Right lobe of liver (tissue), 4 donors: ENCODE results near the gene GDPGP1.

Experiments
- CTCF ChIP-seq, 4 donors: fragments of 200-600 bp in 3 of 4; fragments of 450-650 bp in 1 of 4; IDR thresholded peaks; one replicate each; pipeline versions ENCODE4 v1.5.1 to v1.8.0; 2016 to 2022; ENCODE audit warnings: antibody characterized with exemption in 4 of 4, mild to moderate bottlenecking in 2 of 4
- POLR2A ChIP-seq: fragments of 450-650 bp; IDR thresholded peaks from one replicate; pipeline ENCODE4 v1.6.1; 2017; ENCODE audit warnings: antibody characterized with exemption, mild to moderate bottlenecking
- donor health status: DM: no; HTN: no; CAD: no.
- donor health status: DM: no; HTN: no; CAD: no.
- donor health status: DM: no; HTN: yes; CAD: no.

GRCh38 chr15:90291679-90292356 lies 57.8 kb downstream of the GDPGP1 start:
- TF ChIP-seq CTCF (IDR thresholded peaks at IDR 0.05): no peak
- no peak for TF ChIP-seq POLR2A
